ENCODE measurements around the gene MXI1. TPM values are rescaled to one million over a fixed set of nuclear protein-coding genes. Genes with fewer than 3 reads are reported as not detected.

The MXI1 gene
- total RNA-seq, 1 donor from 2014 or later: 49.8 TPM

DNA sequence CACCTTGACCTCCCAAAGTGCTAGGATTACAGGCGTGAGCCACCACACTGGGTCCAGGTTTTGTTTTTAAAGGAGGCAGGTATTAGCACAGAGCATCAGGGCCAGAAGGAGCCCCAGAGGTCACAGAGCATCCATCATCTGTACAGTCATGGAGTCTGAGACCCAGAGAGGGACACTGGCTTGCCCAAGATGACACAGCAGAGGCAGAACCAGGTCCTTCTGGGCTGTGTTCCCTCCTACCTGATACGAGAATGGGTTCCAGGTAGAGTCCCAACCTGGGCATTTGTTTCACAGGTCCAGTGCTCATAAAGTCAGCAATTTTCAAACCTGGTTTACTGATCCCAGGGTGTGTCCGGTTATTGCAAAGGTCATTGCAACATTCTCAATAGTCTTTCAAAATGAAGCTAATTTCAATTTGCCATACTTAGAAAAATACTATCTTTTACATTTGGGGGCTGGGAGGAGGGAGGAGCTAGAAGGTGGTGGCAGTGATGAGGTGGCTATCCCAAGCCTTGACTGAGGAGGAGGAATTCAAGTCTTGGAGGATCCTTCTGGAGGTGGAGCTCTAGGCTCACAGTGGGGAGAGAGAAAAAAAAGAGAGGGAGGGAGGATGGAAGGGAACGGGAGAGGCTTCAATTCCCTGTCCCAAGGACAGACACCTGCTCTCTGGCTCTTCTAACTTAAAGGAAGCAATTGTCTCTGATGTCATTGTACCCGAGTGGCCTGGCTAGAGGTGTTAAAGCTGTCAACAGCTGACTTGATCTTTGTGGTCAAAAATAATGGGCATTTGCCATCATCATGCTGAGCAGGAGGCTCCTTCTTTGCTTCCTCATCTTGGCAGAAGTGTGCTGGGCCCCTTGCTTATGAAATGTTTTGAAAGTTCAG lies 8.1 kb downstream of the MXI1 start:
- Histone ChIP-seq H3K4me1 (peaks cover 13% of the 10 kb centered on the region), H3K27ac (no peak overlapping the region), H3K36me3 (no peaks in the 10 kb centered on the region), H3K9me3 (no peaks in the 10 kb centered on the region), H3K27me3 (no peaks in the 10 kb centered on the region), H3K4me3 (no peak overlapping the region)
- no peak for DNase-seq (ENCODE audit: extremely low spot score in 2 of 2)
- TF ChIP-seq POLR2A (IDR thresholded peaks at IDR 0.05) (no peak), POLR2AphosphoS5 (IDR thresholded peaks at IDR 0.05; ENCODE audit: insufficient read depth in 1 of 2, low read depth in 1 of 2) (no peak)
- TF ChIP-seq, protein P1, sequence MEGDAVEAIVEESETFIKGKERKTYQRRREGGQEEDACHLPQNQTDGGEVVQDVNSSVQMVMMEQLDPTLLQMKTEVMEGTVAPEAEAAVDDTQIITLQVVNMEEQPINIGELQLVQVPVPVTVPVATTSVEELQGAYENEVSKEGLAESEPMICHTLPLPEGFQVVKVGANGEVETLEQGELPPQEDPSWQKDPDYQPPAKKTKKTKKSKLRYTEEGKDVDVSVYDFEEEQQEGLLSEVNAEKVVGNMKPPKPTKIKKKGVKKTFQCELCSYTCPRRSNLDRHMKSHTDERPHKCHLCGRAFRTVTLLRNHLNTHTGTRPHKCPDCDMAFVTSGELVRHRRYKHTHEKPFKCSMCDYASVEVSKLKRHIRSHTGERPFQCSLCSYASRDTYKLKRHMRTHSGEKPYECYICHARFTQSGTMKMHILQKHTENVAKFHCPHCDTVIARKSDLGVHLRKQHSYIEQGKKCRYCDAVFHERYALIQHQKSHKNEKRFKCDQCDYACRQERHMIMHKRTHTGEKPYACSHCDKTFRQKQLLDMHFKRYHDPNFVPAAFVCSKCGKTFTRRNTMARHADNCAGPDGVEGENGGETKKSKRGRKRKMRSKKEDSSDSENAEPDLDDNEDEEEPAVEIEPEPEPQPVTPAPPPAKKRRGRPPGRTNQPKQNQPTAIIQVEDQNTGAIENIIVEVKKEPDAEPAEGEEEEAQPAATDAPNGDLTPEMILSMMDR (IDR thresholded peaks at IDR 0.05): no peak
- intact Hi-C loops (cut with DNase I): loop anchor here (10.0 kb wide), 1 partner anchor 349 kb away; the partner anchor contains the start of gene SMC3

DNA sequence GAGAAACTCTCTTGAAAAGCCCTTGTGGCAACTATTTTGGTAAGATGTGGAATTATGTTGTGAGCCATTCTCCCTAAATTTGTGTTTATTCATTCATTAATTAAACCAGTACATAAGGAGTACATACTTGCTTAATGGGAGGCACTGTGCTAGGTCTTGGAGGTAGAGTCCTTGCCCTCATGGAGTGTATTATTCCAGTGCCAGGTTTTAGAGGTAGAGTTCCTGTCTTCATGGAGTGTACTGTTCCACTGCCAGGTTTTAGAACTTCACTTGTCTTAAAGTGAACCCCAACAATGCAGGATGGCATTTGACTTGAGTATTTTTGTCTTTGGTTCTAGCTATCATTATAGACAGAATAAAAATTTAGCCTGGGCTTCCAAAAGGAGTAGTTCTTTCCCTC lies 8.8 kb downstream of the MXI1 start:
- no peak for TF ChIP-seq POLR2A (IDR thresholded peaks at IDR 0.05)
- TF ChIP-seq POLR2AphosphoS5 (IDR thresholded peaks at IDR 0.05; ENCODE audit: insufficient read depth in 1 of 2, low read depth in 1 of 2): no peak
- TF ChIP-seq, protein P1 (IDR thresholded peaks at IDR 0.05): no peak
- H3K36me3 ChIP-seq: no peaks in the 10 kb centered on the region
- intact Hi-C loops (cut with DNase I): loop anchor here (10.0 kb wide), 1 partner anchor 349 kb away; the partner anchor contains the start of gene SMC3
- peaks cover 13% of the 10 kb centered on the region for H3K4me1 ChIP-seq
- H3K27ac ChIP-seq: no peak overlapping the region
- no peaks in the 10 kb centered on the region for H3K9me3 ChIP-seq
- no peak for DNase-seq (ENCODE audit: extremely low spot score in 2 of 2)
- no peak overlapping the region for H3K4me3 ChIP-seq
- no peaks in the 10 kb centered on the region for H3K27me3 ChIP-seq

DNA sequence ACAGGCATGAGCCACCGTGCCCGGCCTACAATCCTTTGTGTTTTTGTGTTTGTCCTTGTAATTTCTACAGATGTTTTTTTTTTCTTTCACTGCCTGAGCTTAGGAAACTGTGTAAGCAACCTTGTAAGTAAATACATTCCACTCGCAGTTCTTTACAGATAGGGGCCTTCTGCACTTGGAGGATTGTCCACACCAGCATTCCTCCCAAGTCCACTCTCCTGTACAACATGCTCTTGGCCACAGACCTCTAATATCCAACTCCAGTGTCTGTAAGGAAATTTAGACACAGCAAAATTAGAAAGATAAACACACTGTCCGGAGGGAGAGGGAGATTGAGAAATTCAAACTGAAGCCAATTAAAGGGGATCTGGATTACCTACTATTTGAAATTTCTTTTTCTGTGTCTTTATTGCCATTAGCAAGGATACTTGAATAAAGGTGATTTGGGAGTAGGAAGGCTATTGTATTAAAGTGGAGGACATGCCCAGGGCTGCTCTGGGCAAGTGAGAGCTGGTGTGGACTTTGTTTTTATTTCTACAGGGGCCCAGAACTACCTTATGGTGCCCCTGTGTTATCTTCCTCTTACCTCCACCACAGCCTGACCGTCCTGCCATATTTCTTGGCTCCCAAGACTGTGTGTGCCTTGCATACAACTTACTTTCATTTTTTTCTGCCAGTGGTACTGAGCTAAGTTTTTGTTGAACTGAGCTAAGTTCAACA lies 9.7 kb downstream of the MXI1 start:
- H3K4me1 ChIP-seq: peaks cover 7% of the 10 kb centered on the region
- intact Hi-C loops (cut with DNase I): loop anchor here (10.0 kb wide), 1 partner anchor 348 kb away; the partner anchor contains the start of gene SMC3
- TF ChIP-seq, protein P1 (IDR thresholded peaks at IDR 0.05): no peak
- no peak for TF ChIP-seq POLR2AphosphoS5 (IDR thresholded peaks at IDR 0.05; ENCODE audit: insufficient read depth in 1 of 2, low read depth in 1 of 2)
- no peak for TF ChIP-seq POLR2A (IDR thresholded peaks at IDR 0.05)

DNA sequence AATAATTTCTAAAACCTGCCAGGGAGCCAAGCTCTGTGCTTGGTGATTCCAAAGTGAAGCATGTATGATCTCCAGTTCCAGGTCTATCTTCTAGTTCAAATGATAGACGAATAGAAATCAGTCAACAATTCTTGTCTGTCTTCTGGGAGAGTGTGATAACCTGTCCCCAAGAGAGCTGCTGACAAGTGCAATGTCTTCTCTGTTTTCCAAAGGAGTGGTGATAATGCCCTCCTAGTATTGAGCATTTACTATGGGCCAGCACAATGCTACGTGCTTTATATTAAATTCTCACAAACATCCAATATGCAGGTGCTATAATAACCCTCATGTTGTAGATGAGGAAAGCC lies 10.2 kb downstream of the MXI1 start:
- no peak for DNase-seq (ENCODE audit: extremely low spot score in 2 of 2)
- Histone ChIP-seq H3K4me1 (peaks cover 6% of the 10 kb centered on the region), H3K4me3 (no peak overlapping the region), H3K27ac (no peak overlapping the region), H3K36me3 (no peaks in the 10 kb centered on the region), H3K27me3 (no peaks in the 10 kb centered on the region), H3K9me3 (no peaks in the 10 kb centered on the region)
- intact Hi-C loops (cut with DNase I): loop anchor here (10.0 kb wide), 1 partner anchor 347 kb away; the partner anchor contains the start of gene SMC3
- TF ChIP-seq POLR2A (IDR thresholded peaks at IDR 0.05): no peak
- TF ChIP-seq, protein P1 (IDR thresholded peaks at IDR 0.05): no peak
- TF ChIP-seq POLR2AphosphoS5 (IDR thresholded peaks at IDR 0.05; ENCODE audit: insufficient read depth in 1 of 2, low read depth in 1 of 2): no peak

More for the DNA sequence above, 9.7 kb downstream of the MXI1 start:
- Histone ChIP-seq H3K27ac (no peak overlapping the region), H3K4me3 (no peak overlapping the region), H3K36me3 (no peaks in the 10 kb centered on the region), H3K27me3 (no peaks in the 10 kb centered on the region), H3K9me3 (no peaks in the 10 kb centered on the region)
- no peak for DNase-seq (ENCODE audit: extremely low spot score in 2 of 2)
